Vagina (tissue), 2 donors: ENCODE data around the gene CD101.

Experiments
- POLR2A ChIP-seq, 2 donors: fragments of 450-650 bp; IDR thresholded peaks; one replicate each; pipeline ENCODE4 v1.6.1; 2017; ENCODE audit warnings: antibody characterized with exemption in 2 of 2, mild to moderate bottlenecking in 2 of 2, moderate library complexity in 2 of 2
- POLR2AphosphoS5 ChIP-seq, 2 donors: sonication (generic); formaldehyde crosslinking; IDR thresholded peaks; one replicate each; pipeline ENCODE4 v1.9.0; 2017; ENCODE audit warnings: antibody characterized with exemption in 2 of 2, mild to moderate bottlenecking in 2 of 2, low read depth in 1 of 2; ENCODE audit not compliant: insufficient read depth in 1 of 2
- TF ChIP-seq, protein P1 (sequence below), 3 experiments: fragments of 450-650 bp in 2 of 3; fragments of 200-600 bp in 1 of 3; sonication (generic) in 1 of 3; IDR thresholded peaks; one replicate each; pipeline ENCODE4 v1.5.1; 2017 to 2019; ENCODE audit warnings: antibody characterized with exemption in 3 of 3, mild to moderate bottlenecking in 2 of 3, moderate library complexity in 2 of 3

DNA sequence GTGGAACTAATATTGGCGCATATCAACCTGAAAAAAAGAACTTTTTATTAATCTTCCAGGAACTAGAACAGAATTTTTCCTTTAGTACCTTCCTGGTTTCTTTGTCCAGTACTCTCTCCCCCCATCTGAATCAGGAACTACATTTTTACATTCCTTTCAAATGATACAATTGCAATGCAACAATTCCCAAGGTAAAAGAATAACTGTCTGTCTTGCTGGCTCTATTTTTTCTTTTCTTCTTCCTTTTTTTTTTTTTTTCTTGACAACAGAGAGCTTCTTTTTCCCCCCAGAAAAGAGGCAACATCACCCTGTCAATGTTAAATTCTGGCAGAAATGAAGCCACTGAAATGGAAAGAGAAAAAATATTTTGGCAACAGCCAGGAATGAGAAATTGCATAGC, 4.5 kb upstream of the CD101 start:
- TF ChIP-seq, protein P1, sequence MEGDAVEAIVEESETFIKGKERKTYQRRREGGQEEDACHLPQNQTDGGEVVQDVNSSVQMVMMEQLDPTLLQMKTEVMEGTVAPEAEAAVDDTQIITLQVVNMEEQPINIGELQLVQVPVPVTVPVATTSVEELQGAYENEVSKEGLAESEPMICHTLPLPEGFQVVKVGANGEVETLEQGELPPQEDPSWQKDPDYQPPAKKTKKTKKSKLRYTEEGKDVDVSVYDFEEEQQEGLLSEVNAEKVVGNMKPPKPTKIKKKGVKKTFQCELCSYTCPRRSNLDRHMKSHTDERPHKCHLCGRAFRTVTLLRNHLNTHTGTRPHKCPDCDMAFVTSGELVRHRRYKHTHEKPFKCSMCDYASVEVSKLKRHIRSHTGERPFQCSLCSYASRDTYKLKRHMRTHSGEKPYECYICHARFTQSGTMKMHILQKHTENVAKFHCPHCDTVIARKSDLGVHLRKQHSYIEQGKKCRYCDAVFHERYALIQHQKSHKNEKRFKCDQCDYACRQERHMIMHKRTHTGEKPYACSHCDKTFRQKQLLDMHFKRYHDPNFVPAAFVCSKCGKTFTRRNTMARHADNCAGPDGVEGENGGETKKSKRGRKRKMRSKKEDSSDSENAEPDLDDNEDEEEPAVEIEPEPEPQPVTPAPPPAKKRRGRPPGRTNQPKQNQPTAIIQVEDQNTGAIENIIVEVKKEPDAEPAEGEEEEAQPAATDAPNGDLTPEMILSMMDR (IDR thresholded peaks at IDR 0.05), result no peak
- TF ChIP-seq POLR2AphosphoS5 (IDR thresholded peaks at IDR 0.05; ENCODE audit: insufficient read depth in 1 of 2, low read depth in 1 of 2) (no peak), POLR2A (IDR thresholded peaks at IDR 0.05) (no peak)
